HCT116 (cell line): Measurements from ENCODE around the gene SEPTIN5. TPM values are rescaled to one million over a fixed set of nuclear protein-coding genes. Genes with fewer than 3 reads are reported as not detected.

Experiments
- ATAC-seq: fragments of 200-7000 bp; cut with Tn5 transposase; 2 replicates; pipeline ENCODE4 v1.9.1; 2020; ENCODE audit warnings: mild to moderate bottlenecking, moderate library complexity
- BruUV-seq: library from RNA; stranded (reverse); fragments of 400-500 nt; replicated peaks from 2 replicates; lab custom pipeline; 2021; lab: Mats Ljungman, UMichigan
- CTCF ChIA-PET: fragments of 300-600 bp; sonication (Branson Sonifier 250); formaldehyde crosslinking; loops from one replicate; lab custom pipeline; 2021; ENCODE audit warnings: antibody characterized with exemption; lab: Charles Lee
- POLR2A ChIA-PET: fragments of 300-600, 350-600 bp; sonication (Branson Sonifier 250); formaldehyde crosslinking; loops from one replicate; lab custom pipeline; 2021; ENCODE audit warnings: antibody characterized with exemption; lab: Charles Lee
- RAD21 ChIA-PET, 2 experiments: fragments of 300-600 bp; sonication (Branson Sonifier 250); formaldehyde crosslinking; loops; one replicate each; lab custom pipeline; 2023; ENCODE audit warnings: low total read pairs in 2 of 2; ENCODE audit not compliant: uncharacterized antibody in 2 of 2, unreplicated experiment in 2 of 2, low non-redundant PET in 1 of 2; lab: Charles Lee
- DNase-seq: peaks from one replicate; pipeline ENCODE4 v3.0.0-alpha.2; 2010; ENCODE audit warnings: low read depth, low spot score
- H2AFZ ChIP-seq: fragments of 200-600 bp; shearing (Covaris generic), sonication (generic); 2 replicates; pipeline ENCODE4 v1.6.1; 2017; ENCODE audit warnings: low read depth, mixed run types, mixed read lengths, antibody characterized with exemption, low read length; ENCODE audit not compliant: poor library complexity, severe bottlenecking
- H3K27ac ChIP-seq: 2 replicates; pipeline ENCODE4 v1.5.1; 2012; ENCODE audit warnings: low read depth, low read length
- H3K27me3 ChIP-seq: fragments of 200-600 bp; sonication (generic); 2 replicates; pipeline ENCODE4 v1.6.1; 2016; ENCODE audit warnings: mixed run types, low read length, mixed read lengths; ENCODE audit not compliant: insufficient read depth
- H3K36me3 ChIP-seq, 2 experiments: fragments of 200-500 bp in 1 of 2; fragments of 200-600 bp in 1 of 2; sonication (Bioruptor generic) in 1 of 2; sonication (generic) in 1 of 2; 2 replicates each; pipeline versions ENCODE4 v1.5.1 to v1.6.1; 2014 to 2016; ENCODE audit warnings: low read length in 2 of 2, inconsistent platforms in 1 of 2, mixed read lengths in 1 of 2, mixed run types in 1 of 2; ENCODE audit not compliant: insufficient read depth in 2 of 2, control insufficient read depth in 1 of 2
- H3K4me1 ChIP-seq, 2 experiments: fragments of 200-600 bp in 1 of 2; sonication (generic) in 1 of 2; 2 replicates each; pipeline versions ENCODE4 v1.5.1 to v1.6.1; 2012 to 2017; ENCODE audit warnings: low read length in 2 of 2, inconsistent platforms in 1 of 2, mild to moderate bottlenecking in 1 of 2, mixed read lengths in 1 of 2, mixed run types in 1 of 2, moderate library complexity in 1 of 2; ENCODE audit not compliant: insufficient read depth in 2 of 2, control insufficient read depth in 1 of 2
- H3K4me2 ChIP-seq: fragments of 200-600 bp; sonication (generic); 2 replicates; pipeline ENCODE4 v1.6.1; 2017; ENCODE audit warnings: mixed run types, low read length, mixed read lengths
- H3K4me3 ChIP-seq, 2 experiments: fragments of 200-600 bp in 1 of 2; sonication (generic) in 1 of 2; replicated peaks in 1 of 2; 2 replicates each; pipeline ENCODE4 v1.5.1; 2011 to 2016; ENCODE audit warnings: low read length in 2 of 2, control low read depth in 1 of 2, low read depth in 1 of 2, mild to moderate bottlenecking in 1 of 2, mixed read lengths in 1 of 2, mixed run types in 1 of 2
- H3K79me2 ChIP-seq: fragments of 200-600 bp; sonication (generic); 2 replicates; pipeline ENCODE4 v1.6.1; 2017; ENCODE audit warnings: mild to moderate bottlenecking, mixed run types, low read length, moderate library complexity, mixed read lengths; ENCODE audit not compliant: insufficient read depth
- H3K9ac ChIP-seq: fragments of 200-600 bp; sonication (generic); 2 replicates; pipeline ENCODE4 v1.6.1; 2016; ENCODE audit warnings: low read length, mixed read lengths
- H3K9me2 ChIP-seq: fragments of 200-600 bp; sonication (generic), shearing (Covaris generic); 2 replicates; pipeline ENCODE4 v1.6.1; 2017; ENCODE audit warnings: mixed run types, mild to moderate bottlenecking, moderate library complexity; ENCODE audit not compliant: insufficient read depth
- H3K9me3 ChIP-seq, 2 experiments: fragments of 200-500 bp in 1 of 2; fragments of 200-600 bp in 1 of 2; sonication (Bioruptor generic) in 1 of 2; sonication (generic) in 1 of 2; 2 replicates each; pipeline ENCODE4 v1.6.1; 2014 to 2017; ENCODE audit warnings: low read length in 2 of 2, mixed read lengths in 2 of 2, inconsistent platforms in 1 of 2, low read depth in 1 of 2, mild to moderate bottlenecking in 1 of 2, mixed run types in 1 of 2, moderate library complexity in 1 of 2; ENCODE audit not compliant: control insufficient read depth in 1 of 2, insufficient read depth in 1 of 2
- H4K20me1 ChIP-seq: fragments of 200-600 bp; sonication (generic), shearing (Covaris generic); 2 replicates; pipeline ENCODE4 v1.6.1; 2017; ENCODE audit warnings: mixed run types, mild to moderate bottlenecking, moderate library complexity; ENCODE audit not compliant: insufficient read depth
- ATF3 ChIP-seq: IDR thresholded peaks from 2 replicates; pipeline ENCODE4 v1.6.1; 2012
- CBX3 ChIP-seq: IDR thresholded peaks from 2 replicates; pipeline ENCODE4 v1.6.1; 2012; ENCODE audit warnings: low read depth
- CEBPB ChIP-seq: IDR thresholded peaks from 2 replicates; pipeline ENCODE4 v1.6.1; 2012; ENCODE audit warnings: low read depth
- EGR1 ChIP-seq: IDR thresholded peaks from 2 replicates; pipeline ENCODE4 v1.6.1; 2012; ENCODE audit warnings: low read depth
- EZH2 ChIP-seq: fragments of 200-600 bp; sonication (generic); IDR thresholded peaks from 2 replicates; pipeline ENCODE4 v1.6.1; 2017; ENCODE audit warnings: antibody characterized with exemption, mixed run types
- EZH2phosphoT487 ChIP-seq: fragments of 200-600 bp; IDR thresholded peaks from 2 replicates; pipeline ENCODE4 v1.6.1; 2018; ENCODE audit warnings: antibody characterized with exemption, borderline replicate concordance
- FOSL1 ChIP-seq: IDR thresholded peaks from 2 replicates; pipeline ENCODE4 v1.6.1; 2012; ENCODE audit warnings: low read depth
- JUND ChIP-seq: IDR thresholded peaks from 2 replicates; pipeline ENCODE4 v1.6.1; 2012
- POLR2A ChIP-seq: IDR thresholded peaks from 2 replicates; pipeline ENCODE4 v1.7.0; 2011; ENCODE audit warnings: borderline replicate concordance; ENCODE audit not compliant: insufficient read depth, insufficient read length; ENCODE audit errors: extremely low read depth
- RAD21 ChIP-seq: IDR thresholded peaks from 2 replicates; pipeline ENCODE4 v1.6.1; 2012; ENCODE audit warnings: low read depth, mild to moderate bottlenecking
- SIN3A ChIP-seq: IDR thresholded peaks from 2 replicates; pipeline ENCODE4 v1.6.1; 2012; ENCODE audit warnings: low read depth
- SP1 ChIP-seq: IDR thresholded peaks from 2 replicates; pipeline ENCODE4 v1.6.1; 2012; ENCODE audit warnings: low read depth
- SRF ChIP-seq: IDR thresholded peaks from 2 replicates; pipeline ENCODE4 v1.6.1; 2012; ENCODE audit warnings: low read depth
- TCF7L2 ChIP-seq: IDR thresholded peaks from 2 replicates; pipeline ENCODE4 v1.7.0; 2011; ENCODE audit warnings: borderline replicate concordance, inconsistent platforms; ENCODE audit not compliant: insufficient read depth, insufficient read length; ENCODE audit errors: extremely low read depth
- YY1 ChIP-seq: IDR thresholded peaks from 2 replicates; pipeline ENCODE4 v1.6.1; 2011; ENCODE audit warnings: low read length, low read depth, moderate library complexity, mild to moderate bottlenecking; ENCODE audit not compliant: insufficient replicate concordance; ENCODE audit errors: extremely low read depth
- ZFX ChIP-seq: fragments of 450-650 bp; IDR thresholded peaks from 2 replicates; pipeline ENCODE4 v1.6.1; 2017
- ZNF274 ChIP-seq: fragments of 200-500 bp; sonication (Bioruptor generic); IDR thresholded peaks from 2 replicates; pipeline ENCODE4 v1.6.1; 2014; ENCODE audit warnings: mild to moderate bottlenecking, low read depth, low read length, inconsistent platforms
- intact Hi-C: fragments of 100-400 bp; cut with micrococcal nuclease; formaldehyde crosslinking; loops from 2 replicates; pipeline ENCODE4 v1.10.0; 2022
- total RNA-seq: library from RNA; stranded (reverse); gene quantifications from one replicate; pipeline ENCODE4 v1.2.1, GENCODE V29; 2021; ENCODE audit not compliant: unreplicated experiment
- TF ChIP-seq, protein P1 (sequence below): IDR thresholded peaks from 2 replicates; pipeline ENCODE4 v1.6.1; 2011; ENCODE audit warnings: mild to moderate bottlenecking, low read length, moderate library complexity; ENCODE audit not compliant: insufficient replicate concordance; ENCODE audit errors: extremely low read depth
- TF ChIP-seq, protein P2 (sequence below): IDR thresholded peaks from 2 replicates; pipeline ENCODE4 v1.6.1; 2012; ENCODE audit warnings: low read depth

Gene SEPTIN5
- total RNA-seq, 1 experiment from 2014 or later, result 9.0 TPM

- Histone ChIP-seq H2AFZ (no peak overlapping the region), H3K9me2 (no peaks in the 10 kb centered on the region), H3K27ac (no peak overlapping the region), H3K9ac (no peak overlapping the region), H3K4me3 (no peak overlapping the region), H3K4me2 (no peak overlapping the region), H4K20me1 (no peaks in the 10 kb centered on the region), H3K36me3 (no peaks in the 10 kb centered on the region), H3K9me3 (no peaks in the 10 kb centered on the region), H3K79me2 (no peaks in the 10 kb centered on the region), H3K27me3 (no peaks in the 10 kb centered on the region), H3K4me1 (peaks cover 0 to 12% of the 10 kb centered on the region in 2 experiments; a peak in 1 of 4 replicates)
- ATAC-seq, result no peak
- TF ChIP-seq ZFX (no peak), TCF7L2 (no peak), FOSL1 (no peak), EZH2phosphoT487 (no peak), EZH2 (no peak), SIN3A (no peak), ZNF274 (no peak), YY1 (no peak), EGR1 (no peak), POLR2A (no peak), CBX3 (no peak), SP1 (no peak), RAD21 (no peak), CEBPB (no peak), SRF (no peak), JUND (no peak), ATF3 (no peak)
- TF ChIP-seq, protein P1, sequence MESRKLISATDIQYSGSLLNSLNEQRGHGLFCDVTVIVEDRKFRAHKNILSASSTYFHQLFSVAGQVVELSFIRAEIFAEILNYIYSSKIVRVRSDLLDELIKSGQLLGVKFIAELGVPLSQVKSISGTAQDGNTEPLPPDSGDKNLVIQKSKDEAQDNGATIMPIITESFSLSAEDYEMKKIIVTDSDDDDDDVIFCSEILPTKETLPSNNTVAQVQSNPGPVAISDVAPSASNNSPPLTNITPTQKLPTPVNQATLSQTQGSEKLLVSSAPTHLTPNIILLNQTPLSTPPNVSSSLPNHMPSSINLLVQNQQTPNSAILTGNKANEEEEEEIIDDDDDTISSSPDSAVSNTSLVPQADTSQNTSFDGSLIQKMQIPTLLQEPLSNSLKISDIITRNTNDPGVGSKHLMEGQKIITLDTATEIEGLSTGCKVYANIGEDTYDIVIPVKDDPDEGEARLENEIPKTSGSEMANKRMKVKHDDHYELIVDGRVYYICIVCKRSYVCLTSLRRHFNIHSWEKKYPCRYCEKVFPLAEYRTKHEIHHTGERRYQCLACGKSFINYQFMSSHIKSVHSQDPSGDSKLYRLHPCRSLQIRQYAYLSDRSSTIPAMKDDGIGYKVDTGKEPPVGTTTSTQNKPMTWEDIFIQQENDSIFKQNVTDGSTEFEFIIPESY, result no peak
- TF ChIP-seq, protein P2, sequence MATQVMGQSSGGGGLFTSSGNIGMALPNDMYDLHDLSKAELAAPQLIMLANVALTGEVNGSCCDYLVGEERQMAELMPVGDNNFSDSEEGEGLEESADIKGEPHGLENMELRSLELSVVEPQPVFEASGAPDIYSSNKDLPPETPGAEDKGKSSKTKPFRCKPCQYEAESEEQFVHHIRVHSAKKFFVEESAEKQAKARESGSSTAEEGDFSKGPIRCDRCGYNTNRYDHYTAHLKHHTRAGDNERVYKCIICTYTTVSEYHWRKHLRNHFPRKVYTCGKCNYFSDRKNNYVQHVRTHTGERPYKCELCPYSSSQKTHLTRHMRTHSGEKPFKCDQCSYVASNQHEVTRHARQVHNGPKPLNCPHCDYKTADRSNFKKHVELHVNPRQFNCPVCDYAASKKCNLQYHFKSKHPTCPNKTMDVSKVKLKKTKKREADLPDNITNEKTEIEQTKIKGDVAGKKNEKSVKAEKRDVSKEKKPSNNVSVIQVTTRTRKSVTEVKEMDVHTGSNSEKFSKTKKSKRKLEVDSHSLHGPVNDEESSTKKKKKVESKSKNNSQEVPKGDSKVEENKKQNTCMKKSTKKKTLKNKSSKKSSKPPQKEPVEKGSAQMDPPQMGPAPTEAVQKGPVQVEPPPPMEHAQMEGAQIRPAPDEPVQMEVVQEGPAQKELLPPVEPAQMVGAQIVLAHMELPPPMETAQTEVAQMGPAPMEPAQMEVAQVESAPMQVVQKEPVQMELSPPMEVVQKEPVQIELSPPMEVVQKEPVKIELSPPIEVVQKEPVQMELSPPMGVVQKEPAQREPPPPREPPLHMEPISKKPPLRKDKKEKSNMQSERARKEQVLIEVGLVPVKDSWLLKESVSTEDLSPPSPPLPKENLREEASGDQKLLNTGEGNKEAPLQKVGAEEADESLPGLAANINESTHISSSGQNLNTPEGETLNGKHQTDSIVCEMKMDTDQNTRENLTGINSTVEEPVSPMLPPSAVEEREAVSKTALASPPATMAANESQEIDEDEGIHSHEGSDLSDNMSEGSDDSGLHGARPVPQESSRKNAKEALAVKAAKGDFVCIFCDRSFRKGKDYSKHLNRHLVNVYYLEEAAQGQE, result no peak
- no peak for DNase-seq
- CTCF ChIA-PET, result interaction anchor here (1.3 kb wide), 1 partner anchor 20 kb away, joined by 3 read pairs; no protein-coding TSS in a partner anchor
- BruUV-seq, result no TSS peak
- RAD21 ChIA-PET, result no interaction called here
- intact Hi-C loops, result loop anchor here (10.0 kb wide), 1 partner anchor 416 kb away; the partner anchor contains the start of gene CLTCL1
- POLR2A ChIA-PET, result no interaction called here
Observed at GRCh38 chr22:19710769-19711106, 3.6 kb upstream of the SEPTIN5 start.
